Erythroblast (primary cell): Measurements from ENCODE around the gene FAM209A.

Experiments used
- GATA1 ChIP-seq: IDR thresholded peaks from 2 replicates; pipeline ENCODE4 v1.6.1; 2011; ENCODE audit warnings: low read depth, mild to moderate bottlenecking, control low read depth, low read length, moderate library complexity
- POLR2A ChIP-seq: IDR thresholded peaks from 2 replicates; pipeline ENCODE4 v1.6.1; 2011; ENCODE audit warnings: mild to moderate bottlenecking, low read length

DNA sequence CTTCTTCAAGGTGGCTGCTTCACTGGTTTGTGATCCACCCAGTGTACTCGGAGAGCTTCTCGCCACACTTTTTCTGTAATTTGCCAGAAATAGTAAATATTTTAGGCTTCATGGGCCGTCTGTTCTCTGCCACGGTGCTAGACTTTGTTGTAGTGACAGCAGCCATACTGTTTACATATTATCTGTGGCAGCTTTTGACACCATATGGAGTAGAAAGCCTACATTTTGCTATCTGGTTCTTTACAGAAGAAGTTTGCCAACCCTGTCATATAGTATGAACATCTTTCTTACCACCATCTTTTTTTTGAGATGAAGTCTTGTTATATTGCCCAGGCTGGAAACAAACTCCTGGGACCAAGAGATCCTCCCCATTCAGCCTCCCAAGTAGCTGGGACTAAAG, 41.0 kb downstream of the FAM209A start:
- TF ChIP-seq POLR2A (no peak), GATA1 (no peak)
